22Rv1 (cell line): ENCODE results near the gene CACTIN.
"Not testable (repeated sequence)": the region's sequence is repeated elsewhere in the genome, so short reads cannot be mapped to it uniquely, and the experiment has no call there.

ENCODE experiments used
- H3K27ac ChIP-seq: fragments of 450-650 bp; 2 replicates; pipeline ENCODE4 v1.5.1; 2017
- CTCF ChIP-seq: fragments of 450-650 bp; IDR thresholded peaks from 2 replicates; pipeline ENCODE4 v1.5.1; 2017; ENCODE audit warnings: mild to moderate bottlenecking
- ZFX ChIP-seq: fragments of 450-650 bp; IDR thresholded peaks from 2 replicates; pipeline ENCODE4 v1.6.1; 2017; ENCODE audit warnings: antibody characterized with exemption, borderline replicate concordance

Gene CACTIN

GRCh38 chr19:3586707-3587346 lies 39.8 kb downstream of the CACTIN start:
- H3K27ac ChIP-seq: peak overlapping the region; percentile 50
- TF ChIP-seq CTCF: no peak
- no peak for TF ChIP-seq ZFX

DNA sequence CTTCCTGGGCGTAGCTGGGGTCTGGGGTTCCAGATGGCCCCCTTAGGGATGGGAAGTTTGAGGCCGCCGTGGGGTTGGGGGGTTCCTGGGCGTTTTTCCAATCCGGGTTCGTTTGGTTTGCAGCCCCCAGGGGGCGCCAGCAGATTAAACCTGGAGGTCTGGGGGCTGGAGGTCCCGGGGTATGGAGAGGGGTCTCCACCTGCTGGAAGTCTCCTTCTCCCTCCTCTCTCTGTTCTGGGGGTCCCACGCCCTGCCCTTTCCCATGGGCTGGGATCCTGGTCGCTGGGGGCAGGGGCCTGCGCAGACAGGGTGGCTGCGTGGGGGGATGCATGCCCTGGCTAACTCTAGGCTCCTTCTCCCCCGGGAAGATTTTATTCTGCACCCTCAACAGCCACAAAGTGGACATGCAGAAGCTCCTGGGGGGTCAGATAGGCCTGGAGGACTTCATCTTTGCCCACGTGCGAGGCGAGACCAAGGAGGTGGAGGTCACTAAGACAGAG lies 40.4 kb downstream of the CACTIN start:
- H3K27ac ChIP-seq: peak overlapping the region; percentile 50

DNA sequence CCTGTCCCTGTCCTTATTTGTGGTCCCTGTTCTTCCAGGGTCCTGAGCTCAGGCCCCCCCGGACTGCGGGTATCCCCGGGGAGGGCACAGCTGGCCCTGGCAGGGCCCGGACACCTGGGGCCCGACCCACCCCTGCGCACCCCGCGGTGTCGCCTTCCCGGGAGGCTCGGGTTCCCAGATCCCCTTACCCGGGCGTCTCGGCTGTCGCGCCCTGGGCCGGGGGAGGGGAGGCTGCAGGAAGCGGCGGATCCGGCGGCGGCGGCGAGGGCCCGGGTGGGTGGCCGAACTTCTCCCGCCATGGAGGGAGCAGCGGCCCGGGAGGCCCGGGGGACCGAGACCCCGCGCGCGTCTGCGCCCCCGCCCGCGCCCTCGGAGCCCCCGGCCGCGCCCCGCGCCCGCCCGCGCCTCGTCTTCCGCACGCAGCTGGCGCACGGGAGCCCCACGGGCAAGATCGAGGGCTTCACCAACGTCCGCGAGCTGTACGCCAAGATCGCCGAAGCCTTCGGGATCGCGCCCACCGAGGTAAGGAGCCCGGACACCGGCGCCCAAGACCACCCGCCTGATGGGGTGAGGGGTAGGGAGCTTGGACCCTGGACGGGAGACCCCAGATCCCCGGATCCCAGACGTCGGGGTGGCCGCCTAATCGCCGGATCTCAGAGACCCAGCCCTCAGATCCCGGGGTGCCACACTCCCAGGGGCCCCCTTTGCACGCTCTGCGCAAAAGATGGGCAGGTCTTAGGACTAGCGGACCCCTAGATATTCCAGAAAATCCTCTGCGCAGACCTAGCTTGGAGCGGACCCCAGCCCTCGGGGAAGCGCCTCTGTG lies 41.1 kb downstream of the CACTIN start, which contains the start of gene GIPC3:
TSS of gene GIPC3 (plus strand) at position 178 of the 826 bp plus-strand sequence. CDS start at position 298, 120 bp downstream.
- TF ChIP-seq ZFX: no peak
- no peak for TF ChIP-seq CTCF
- no peak within 1 kb of the TSS for H3K27ac ChIP-seq

More for the DNA sequence above, 40.4 kb downstream of the CACTIN start:
- TF ChIP-seq CTCF (peak; percentile 75), ZFX (no peak)

DNA sequence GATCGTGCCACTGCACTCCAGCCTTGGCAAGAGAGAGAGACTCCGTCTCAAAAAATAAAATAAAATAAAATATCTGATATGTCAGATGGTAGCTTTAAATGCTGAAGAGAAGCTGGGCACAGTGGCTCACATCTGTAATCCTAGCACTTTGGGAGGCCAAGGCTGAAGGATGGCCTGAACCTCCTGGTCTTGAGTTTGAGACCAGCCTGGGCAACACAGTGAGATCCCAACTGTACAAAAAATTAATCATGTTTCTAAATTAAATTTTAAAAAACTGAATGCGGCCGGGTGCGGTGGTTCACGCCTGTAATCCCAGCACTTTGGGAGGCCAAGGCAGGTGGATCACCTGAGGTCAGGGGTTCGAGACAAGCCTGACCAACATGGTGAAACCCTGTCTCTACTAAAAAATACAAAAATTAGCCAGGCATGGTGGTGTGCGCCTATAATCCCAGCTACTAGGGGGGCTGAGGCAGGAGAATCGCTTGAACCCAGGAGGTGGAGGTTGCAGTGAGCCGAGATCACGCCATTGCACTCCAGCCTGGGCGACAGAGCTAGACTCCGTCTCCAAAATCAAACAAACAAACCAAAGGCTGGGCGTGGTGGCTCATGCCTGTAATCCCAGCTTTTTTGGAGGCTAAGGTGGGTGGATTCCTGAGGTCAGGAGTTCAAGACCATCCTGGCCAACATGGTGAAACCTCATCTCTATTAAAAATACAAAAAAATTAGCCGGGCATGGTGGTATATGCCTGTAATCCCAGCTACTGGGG lies 42.4 kb downstream of the CACTIN start:
- not testable (repeated sequence) for H3K27ac ChIP-seq

GRCh38 chr19:3581792-3582191 lies 44.8 kb downstream of the CACTIN start:
- H3K27ac ChIP-seq: not testable (repeated sequence)

DNA sequence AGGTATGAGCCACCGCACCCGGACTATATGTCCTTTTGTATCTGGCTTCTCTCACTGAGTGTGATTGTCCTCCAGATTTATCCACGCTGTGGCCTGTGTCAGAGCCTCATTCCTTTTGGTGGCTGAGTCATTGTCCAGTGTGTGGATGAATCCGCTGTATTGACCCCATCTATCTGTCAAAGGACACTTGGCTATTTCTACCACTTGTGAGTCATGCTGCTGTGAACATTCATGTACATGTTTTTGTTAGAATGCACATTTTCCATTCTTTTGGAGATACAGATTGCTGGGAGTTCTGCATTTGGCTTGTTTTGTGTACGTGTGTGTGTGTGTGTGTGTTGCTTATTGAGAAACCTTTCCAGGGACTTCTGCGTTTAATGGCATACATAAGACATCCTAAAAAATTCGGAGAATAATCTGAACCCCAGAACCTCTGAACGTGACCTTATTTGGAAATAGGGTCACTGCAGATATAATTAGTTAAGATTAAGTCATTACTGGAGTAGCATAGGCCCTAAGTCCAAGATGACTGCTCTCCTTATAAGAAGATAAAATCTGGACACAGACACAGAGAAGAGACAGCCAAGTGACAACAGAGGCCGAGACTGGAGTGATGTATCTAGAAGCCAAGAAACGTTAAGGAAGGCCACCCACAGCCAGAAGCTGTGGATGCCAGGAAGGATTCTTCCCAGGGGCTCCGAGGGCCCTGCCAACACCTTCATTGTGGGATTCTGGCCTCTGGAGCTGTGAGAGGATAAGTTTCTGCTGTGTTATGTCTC lies 46.2 kb downstream of the CACTIN start:
- H3K27ac ChIP-seq: peak overlapping the region; percentile 40; the same call in 1 of the 2 replicates
- no peak for TF ChIP-seq ZFX
- TF ChIP-seq CTCF: no peak

- H3K27ac ChIP-seq: peak overlapping the region; percentile 40; the same call in 1 of the 2 replicates
- no peak for TF ChIP-seq CTCF
Measured at GRCh38 chr19:3578390-3578789, 48.2 kb downstream of the CACTIN start.
